Naive thymus-derived CD8-positive, alpha-beta T cell (primary cell): ENCODE data around the gene ASIC3. TPM values are rescaled to one million over a fixed set of nuclear protein-coding genes. Genes with fewer than 3 reads are reported as not detected.
"Not testable (repeated sequence)": the region's sequence is repeated elsewhere in the genome, so short reads cannot be mapped to it uniquely, and the experiment has no call there.

Experiments
- ATAC-seq, 2 donors: fragments of 150-1000 bp; cut with Tn5 transposase in 1 of 2; sonication (Bioruptor Pico), chemical (Tn5 transposase) in 1 of 2; 1 replicate in 1 of 2; 2 replicates in 1 of 2; pipeline ENCODE4 v1.10.0; 2021; ENCODE audit warnings: mild to moderate bottlenecking in 2 of 2, moderate library complexity in 2 of 2
- POLR2A ChIA-PET: fragments of 350-600 bp; sonication (Branson Sonifier 250); formaldehyde crosslinking; loops from one replicate; lab custom pipeline; 2021; ENCODE audit warnings: antibody characterized with exemption; lab: Charles Lee
- DNase-seq, 10 donors: peaks; one replicate each; pipeline versions ENCODE4 v3.0.0 to v3.0.0-alpha.2; 2020 to 2022
- H3K27ac Mint-ChIP-seq, 10 donors: one replicate each; pipeline ENCODE4 v1.8.0; 2020 to 2022; ENCODE audit warnings: mild to moderate bottlenecking in 10 of 10, mixed read lengths in 10 of 10, moderate library complexity in 4 of 10, inconsistent platforms in 1 of 10
- H3K27me3 Mint-ChIP-seq, 5 donors: one replicate each; pipeline ENCODE4 v1.8.0; 2021 to 2022; ENCODE audit warnings: mixed read lengths in 5 of 5
- H3K36me3 Mint-ChIP-seq, 3 donors: one replicate each; pipeline ENCODE4 v1.8.0; 2020 to 2022; ENCODE audit warnings: mixed read lengths in 3 of 3, mild to moderate bottlenecking in 2 of 3, inconsistent platforms in 1 of 3
- H3K4me1 Mint-ChIP-seq, 4 donors: one replicate each; pipeline ENCODE4 v1.8.0; 2021 to 2022; ENCODE audit warnings: mixed read lengths in 4 of 4
- H3K4me3 Mint-ChIP-seq, 10 donors: one replicate each; pipeline ENCODE4 v1.8.0; 2020 to 2022; ENCODE audit warnings: mild to moderate bottlenecking in 10 of 10, mixed read lengths in 10 of 10, moderate library complexity in 6 of 10, inconsistent platforms in 1 of 10
- H3K9me3 Mint-ChIP-seq, 9 donors: one replicate each; pipeline ENCODE4 v1.8.0; 2020 to 2022; ENCODE audit warnings: mixed read lengths in 9 of 9, mild to moderate bottlenecking in 3 of 9, inconsistent platforms in 1 of 9, moderate library complexity in 1 of 9
- polyA plus RNA-seq, 3 donors: library from polyadenylated mRNA; unstranded; fragments of 300-500 nt; fragmentation: Illumina TruSeq; gene quantifications; one replicate each; pipeline ENCODE4 v1.2.3, GENCODE V29; 2021
- total RNA-seq, 8 experiments: library from RNA in 2 of 8; stranded (reverse) in 2 of 8; gene quantifications; one replicate each; pipeline ENCODE4 v1.2.3 and lab custom pipeline; 2021 to 2026

The ASIC3 gene
- total and polyA plus RNA-seq, 5 experiments from 2014 or later = 13.5 TPM; not detected in 3

DNA sequence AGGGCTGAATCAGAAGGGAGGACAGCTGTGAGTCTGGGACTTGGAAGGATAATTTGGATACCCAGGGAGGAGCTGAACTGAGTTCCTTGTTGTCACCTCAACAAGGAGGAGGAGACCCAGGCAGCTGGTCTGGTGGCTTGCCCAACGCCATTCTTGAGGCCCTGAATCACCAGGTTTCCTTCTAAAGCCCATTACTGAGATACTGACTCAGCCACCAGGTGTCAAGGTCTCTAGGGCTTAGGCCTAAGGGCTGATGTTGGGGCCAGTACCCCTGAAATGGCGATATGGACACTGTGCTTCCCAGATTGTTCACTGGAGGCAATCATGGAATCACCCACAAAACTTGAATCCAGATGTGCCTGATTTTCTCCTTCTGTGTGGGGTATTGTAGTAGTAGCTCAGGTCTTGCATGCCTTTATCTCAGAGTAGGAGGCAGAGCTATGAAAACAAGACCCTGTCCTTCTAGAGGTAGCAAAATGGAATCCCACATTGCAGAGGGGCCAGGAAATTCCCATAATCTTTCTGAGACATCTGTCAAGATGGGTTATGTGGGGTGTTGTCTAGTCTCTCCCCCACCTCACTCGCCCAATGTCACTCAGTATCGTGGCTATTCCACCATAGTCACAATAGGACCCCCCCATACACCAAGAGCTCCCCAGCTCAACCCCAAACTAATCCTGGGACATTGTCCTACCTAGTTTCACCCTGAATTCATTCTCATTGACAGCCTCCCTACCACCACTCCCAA lies 22.2 kb upstream of the ASIC3 start:
- no peak for DNase-seq
- no peak for ATAC-seq
- H3K9me3 Mint-ChIP-seq = no peaks in the 10 kb centered on the region
- POLR2A ChIA-PET = interaction anchor here (0.9 to 3.5 kb wide), 2 partner anchors 8 to 12 kb away, joined by 3 to 37 read pairs; no protein-coding TSS in a partner anchor
- H3K36me3 Mint-ChIP-seq = peaks cover 0 to 2% (median under 1%) of the 10 kb centered on the region in 3 donors
- peaks cover 8 to 27% (median 23%) of the 10 kb centered on the region in 4 donors for H3K4me1 Mint-ChIP-seq
- peaks cover 0 to 4% (median 0%) of the 10 kb centered on the region in 5 donors for H3K27me3 Mint-ChIP-seq
- H3K27ac Mint-ChIP-seq = peak overlapping the region; percentile 44 to 100 (median 99)
- peak overlapping the region in 3 of 10 donors; percentile 1 to 21 (median 14) for H3K4me3 Mint-ChIP-seq

DNA sequence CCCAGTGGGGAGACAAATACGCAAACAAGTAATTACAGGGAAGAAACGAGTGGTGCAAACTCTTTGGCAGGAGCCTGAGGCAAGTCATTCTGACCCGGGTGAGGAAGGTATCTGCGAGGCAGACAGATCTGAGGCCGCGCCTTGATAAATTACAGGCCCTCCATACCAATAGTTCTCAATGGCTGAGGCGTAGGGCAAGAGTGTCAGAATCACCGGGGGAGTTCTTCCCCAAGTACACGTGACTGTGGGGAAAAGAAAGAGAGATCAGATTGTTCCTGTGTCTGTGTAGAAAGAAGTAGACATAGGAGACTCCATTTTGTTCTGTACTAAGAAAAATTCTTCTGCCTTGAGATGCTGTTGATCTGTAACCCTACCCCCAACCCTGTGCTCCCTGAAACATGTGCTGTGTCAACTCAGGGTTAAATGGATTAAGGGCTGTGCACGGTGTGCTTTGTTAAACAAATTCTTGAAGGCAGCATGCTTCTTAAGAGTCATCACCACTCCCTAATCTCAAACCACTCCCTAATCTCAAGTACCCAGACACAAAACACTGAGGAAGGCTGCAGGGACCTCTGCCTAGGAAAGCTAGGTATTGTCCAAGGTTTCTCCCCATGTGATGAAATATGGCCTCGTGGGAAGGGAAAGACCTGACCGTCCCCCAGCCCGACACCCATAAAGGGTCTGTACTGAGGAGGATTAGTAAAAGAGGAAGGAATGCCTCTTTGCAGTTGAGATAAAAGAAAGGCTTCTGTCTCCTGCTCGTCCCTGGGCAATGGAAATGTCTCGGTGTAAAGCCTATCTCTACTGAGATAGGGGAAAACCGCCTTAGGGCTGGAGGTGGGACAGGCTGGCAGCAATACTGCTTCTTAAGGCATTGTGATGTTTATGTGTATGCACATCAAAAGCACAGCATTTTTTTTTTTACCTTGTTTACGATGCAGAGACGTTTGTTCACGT lies 21.3 kb upstream of the ASIC3 start:
- H3K9me3 Mint-ChIP-seq, H3K27me3 Mint-ChIP-seq, DNase-seq, H3K36me3 Mint-ChIP-seq, ATAC-seq: not testable (repeated sequence)
- peaks cover 9 to 33% (median 27%) of the 10 kb centered on the region in 4 donors for H3K4me1 Mint-ChIP-seq
- H3K27ac Mint-ChIP-seq = peak overlapping the region; percentile 95 to 100 (median 99)
- POLR2A ChIA-PET = interaction anchor here (1.0 to 3.5 kb wide), 5 partner anchors 9 to 53 kb away, joined by 3 to 54 read pairs (median 16); no protein-coding TSS in a partner anchor
- H3K4me3 Mint-ChIP-seq = peak overlapping the region; percentile 86 to 98 (median 95)

DNA sequence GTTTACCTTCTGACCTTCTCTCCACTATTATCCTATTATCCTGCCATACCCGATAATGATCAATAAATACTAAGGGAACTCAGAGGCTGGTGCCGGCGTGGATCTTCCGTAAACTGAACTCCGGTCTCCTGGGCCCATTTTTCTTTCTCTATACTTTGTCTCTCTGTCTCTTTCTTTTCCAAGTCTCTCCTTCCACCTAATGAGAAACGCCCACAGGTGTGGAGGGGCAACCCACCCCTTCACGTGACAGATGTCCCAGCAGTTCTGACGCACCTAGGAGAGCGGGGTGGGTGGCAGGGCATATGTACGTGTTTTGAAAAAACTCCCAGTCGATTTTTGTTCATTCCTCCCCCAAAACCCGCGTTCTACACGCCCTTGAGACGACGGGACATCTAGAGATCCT lies 20.6 kb upstream of the ASIC3 start:
- Mint-ChIP-seq H3K36me3 (peaks cover 0 to 15% (median 2%) of the 10 kb centered on the region in 3 donors), H3K4me1 (peaks cover 10 to 34% (median 28%) of the 10 kb centered on the region in 4 donors), H3K27ac (peak overlapping the region; percentile 95 to 100 (median 99)), H3K4me3 (peak overlapping the region; percentile 86 to 98 (median 95))
- not testable (repeated sequence) for H3K27me3 Mint-ChIP-seq, DNase-seq, H3K9me3 Mint-ChIP-seq
- POLR2A ChIA-PET = interaction anchor here (0.6 to 3.5 kb wide), 16 partner anchors 10 to 1156 kb away, joined by 3 to 54 read pairs (median 6); partner anchors contain the start of genes CDK5, FASTK and SLC4A2
- peak in 1 of 2 donors; percentile 53 for ATAC-seq

DNA sequence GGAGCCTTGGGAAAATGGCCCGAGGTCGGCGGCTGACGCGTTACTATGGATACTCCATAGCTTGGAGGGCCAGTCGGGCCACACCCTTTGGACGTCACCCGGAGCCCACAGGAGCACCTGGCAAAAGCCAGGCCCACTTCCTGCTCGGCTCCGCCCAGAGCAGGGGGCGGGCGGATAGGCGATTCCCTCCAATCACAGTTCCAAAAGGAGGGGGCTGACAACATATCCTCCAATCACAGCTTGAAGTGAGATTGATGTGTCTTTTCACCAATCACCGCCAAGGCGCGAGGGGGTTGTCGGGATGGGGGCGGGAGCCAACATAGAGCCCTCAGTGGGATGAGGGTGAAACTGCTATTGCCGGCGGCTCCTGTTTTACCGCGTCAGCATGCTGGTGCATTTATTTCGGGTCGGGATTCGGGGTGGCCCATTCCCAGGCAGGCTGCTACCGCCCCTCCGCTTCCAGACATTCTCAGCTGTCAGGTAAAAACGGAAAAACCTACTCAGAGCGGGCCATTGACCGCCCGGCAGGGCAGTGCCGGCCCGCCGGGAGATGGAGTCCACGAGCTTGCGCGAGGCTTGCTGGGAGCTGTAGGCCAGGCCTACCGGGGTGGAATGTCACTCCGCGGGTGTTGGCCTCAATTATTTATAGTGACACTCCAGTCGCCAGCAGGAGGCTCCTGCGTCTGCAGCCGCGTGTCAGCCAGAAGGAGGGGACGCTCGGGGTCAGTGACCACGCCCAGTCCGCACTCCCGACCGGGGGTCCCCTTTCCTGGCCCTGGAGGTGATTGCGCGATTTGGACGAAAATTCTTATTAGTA lies 20.0 kb upstream of the ASIC3 start, which contains the start of gene ABCB8:
Gene ABCB8 (plus strand): TSS at position 320 of the 817 bp plus-strand sequence. CDS start 66 bp downstream, at position 386.
- peaks cover 0 to 2% (median 0%) of the 10 kb centered on the region in 5 donors for H3K27me3 Mint-ChIP-seq
- peaks cover 0 to 20% (median 2%) of the 10 kb centered on the region in 3 donors for H3K36me3 Mint-ChIP-seq
- no peaks in the 10 kb centered on the region for H3K9me3 Mint-ChIP-seq
- POLR2A ChIA-PET = interaction anchor here (0.6 to 3.5 kb wide), 18 partner anchors 10 to 1157 kb away, joined by 3 to 54 read pairs (median 6); partner anchors contain the start of genes CDK5, FASTK and SLC4A2
- peaks cover 10 to 34% (median 28%) of the 10 kb centered on the region in 4 donors for H3K4me1 Mint-ChIP-seq
- H3K27ac Mint-ChIP-seq = peak within 1 kb of the TSS; percentile 95 to 100 (median 99)
- ATAC-seq (peak; percentile 86 to 96), DNase-seq (peak; percentile 86 to 100 (median 99))
- H3K4me3 Mint-ChIP-seq = peak within 1 kb of the TSS; percentile 86 to 98 (median 95)

DNA sequence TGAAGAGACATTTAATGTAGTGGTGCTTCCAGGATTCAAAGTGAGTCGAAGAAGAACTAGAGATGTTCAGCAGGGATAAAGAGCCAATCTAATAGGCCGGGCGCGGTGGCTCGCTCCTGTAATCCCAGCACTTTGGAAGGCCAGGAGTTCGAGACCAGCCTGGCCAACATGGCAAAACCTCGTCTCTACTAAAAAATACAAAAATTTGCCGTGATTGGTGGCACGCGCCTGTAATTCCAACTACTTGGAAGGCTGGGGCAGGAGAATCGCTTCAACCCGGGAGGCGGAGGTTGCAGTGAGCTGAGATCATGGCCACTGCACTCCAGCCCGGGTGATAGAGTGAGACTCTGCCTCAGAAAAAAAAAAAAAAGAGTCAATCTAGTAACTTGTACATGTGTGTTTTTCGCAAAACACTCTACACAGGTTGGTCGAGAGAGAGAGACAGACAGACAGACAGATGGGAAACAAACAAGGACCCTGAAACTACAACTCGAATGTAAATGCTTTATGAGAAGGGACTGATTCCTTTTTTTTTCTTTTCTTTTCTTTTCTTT lies 19.3 kb upstream of the ASIC3 start:
- ATAC-seq (no peak), DNase-seq (no peak)
- peak overlapping the region; percentile 95 to 100 (median 99) for H3K27ac Mint-ChIP-seq
- peaks cover 0 to 20% (median 2%) of the 10 kb centered on the region in 3 donors for H3K36me3 Mint-ChIP-seq
- POLR2A ChIA-PET = interaction anchor here (0.7 to 3.5 kb wide), 14 partner anchors 11 to 55 kb away, joined by 3 to 54 read pairs (median 8); partner anchors contain the start of genes CDK5, FASTK and SLC4A2
- H3K27me3 Mint-ChIP-seq = peaks cover 0 to 2% (median 0%) of the 10 kb centered on the region in 5 donors
- no peaks in the 10 kb centered on the region for H3K9me3 Mint-ChIP-seq
- peak overlapping the region; percentile 86 to 98 (median 95) for H3K4me3 Mint-ChIP-seq
- H3K4me1 Mint-ChIP-seq = peaks cover 10 to 34% (median 28%) of the 10 kb centered on the region in 4 donors

DNA sequence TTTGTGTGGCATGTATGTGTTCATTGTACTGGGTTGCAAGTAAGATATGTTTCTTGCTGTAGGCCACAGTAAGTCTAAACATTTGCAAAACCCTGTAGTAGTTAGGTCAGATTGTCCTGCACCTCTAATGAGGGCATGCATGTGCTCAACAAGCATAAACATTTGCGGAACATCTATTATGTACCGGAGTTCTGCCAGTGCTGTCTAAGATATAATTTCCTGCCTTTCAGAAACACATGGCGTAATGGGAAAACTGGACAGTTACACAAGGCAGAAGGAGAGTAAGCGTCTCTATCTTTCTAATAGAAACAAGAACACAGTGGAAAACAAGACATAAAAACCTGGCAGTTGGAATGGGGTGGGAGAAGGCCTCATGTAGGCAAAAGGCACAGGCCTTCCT lies 17.3 kb upstream of the ASIC3 start:
- peaks cover 0 to 25% (median 2%) of the 10 kb centered on the region in 3 donors for H3K36me3 Mint-ChIP-seq
- peak overlapping the region in 1 of 10 donors; percentile 56 for H3K4me3 Mint-ChIP-seq
- POLR2A ChIA-PET = no interaction called here
- no peaks in the 10 kb centered on the region for H3K27me3 Mint-ChIP-seq
- no peak for DNase-seq
- peaks cover 10 to 34% (median 28%) of the 10 kb centered on the region in 4 donors for H3K4me1 Mint-ChIP-seq
- no peak for ATAC-seq
- no peaks in the 10 kb centered on the region for H3K9me3 Mint-ChIP-seq
- H3K27ac Mint-ChIP-seq = peak overlapping the region in 1 of 10 donors; percentile 23

DNA sequence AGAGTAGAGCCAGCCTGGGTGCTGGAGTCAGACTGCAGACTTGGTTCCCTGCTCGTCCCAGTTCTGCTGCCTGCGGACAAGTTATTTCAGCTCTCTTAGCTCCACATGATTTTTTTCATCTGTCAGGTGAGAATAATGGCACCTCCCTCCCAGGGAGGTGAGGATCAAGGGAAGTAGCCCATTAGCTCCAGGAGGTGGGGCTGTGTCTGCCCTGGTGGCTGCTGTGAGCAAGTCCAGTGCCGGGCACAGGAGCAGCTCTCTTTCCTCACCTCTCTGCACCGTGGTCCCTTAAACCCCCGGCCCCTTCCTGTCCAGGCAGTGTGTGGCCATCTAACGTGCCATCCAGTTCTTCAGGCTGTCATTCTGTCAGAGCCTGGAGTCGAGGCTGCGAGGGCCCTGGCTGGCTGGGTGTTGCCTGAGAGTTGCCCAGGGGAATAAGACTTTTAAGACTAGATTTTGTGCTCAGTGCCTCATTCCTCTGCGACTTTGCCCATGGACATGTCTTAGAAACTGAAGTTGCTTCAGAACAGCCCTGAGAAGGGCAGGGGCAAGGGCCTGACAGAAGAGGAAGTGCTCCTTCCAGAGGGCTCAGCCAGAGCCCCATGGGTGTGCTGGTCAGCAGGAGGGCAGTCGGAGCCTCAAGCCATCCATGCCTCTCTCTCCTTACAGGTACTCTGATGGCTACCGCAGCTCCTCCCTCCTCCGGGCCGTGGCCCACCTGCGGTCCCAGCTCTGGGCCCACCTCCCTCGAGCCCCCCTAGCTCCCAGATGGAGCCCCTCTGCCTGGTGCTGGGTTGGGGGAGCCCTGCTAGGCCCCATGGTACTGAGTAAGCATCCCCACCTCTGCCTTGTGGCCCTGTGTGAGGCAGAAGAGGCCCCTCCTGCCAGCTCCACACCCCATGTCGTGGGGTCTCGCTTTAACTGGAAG lies 15.1 kb upstream of the ASIC3 start:
- H3K9me3 Mint-ChIP-seq = no peaks in the 10 kb centered on the region
- ATAC-seq (no peak), DNase-seq (no peak)
- no peaks in the 10 kb centered on the region for H3K27me3 Mint-ChIP-seq
- peaks cover 0 to 38% (median 7%) of the 10 kb centered on the region in 3 donors for H3K36me3 Mint-ChIP-seq
- POLR2A ChIA-PET = no interaction called here
- H3K4me3 Mint-ChIP-seq = no peak overlapping the region
- peaks cover 5 to 24% (median 19%) of the 10 kb centered on the region in 4 donors for H3K4me1 Mint-ChIP-seq
- H3K27ac Mint-ChIP-seq = peak overlapping the region in 1 of 10 donors; percentile 47

DNA sequence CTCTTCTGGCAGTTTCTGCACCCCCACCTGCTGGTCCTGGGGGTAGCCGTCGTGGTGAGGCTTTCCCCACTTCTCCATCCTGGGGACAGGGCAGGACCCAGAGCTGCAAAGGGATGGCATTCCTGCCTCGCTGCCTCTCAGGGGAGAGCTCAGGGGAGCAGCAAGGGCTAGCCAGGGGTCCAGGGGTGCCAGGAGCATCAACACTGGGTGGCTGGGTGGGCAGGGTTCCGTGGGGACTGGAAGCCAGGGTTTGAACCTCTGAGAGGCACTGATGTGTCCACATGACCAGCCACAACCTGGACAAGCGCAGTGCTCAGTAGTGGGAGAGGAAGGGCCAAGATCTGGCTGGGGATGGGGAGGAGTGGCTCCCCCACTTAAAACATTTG lies 14.5 kb upstream of the ASIC3 start:
- ATAC-seq = no peak
- H3K27ac Mint-ChIP-seq = no peak overlapping the region

DNA sequence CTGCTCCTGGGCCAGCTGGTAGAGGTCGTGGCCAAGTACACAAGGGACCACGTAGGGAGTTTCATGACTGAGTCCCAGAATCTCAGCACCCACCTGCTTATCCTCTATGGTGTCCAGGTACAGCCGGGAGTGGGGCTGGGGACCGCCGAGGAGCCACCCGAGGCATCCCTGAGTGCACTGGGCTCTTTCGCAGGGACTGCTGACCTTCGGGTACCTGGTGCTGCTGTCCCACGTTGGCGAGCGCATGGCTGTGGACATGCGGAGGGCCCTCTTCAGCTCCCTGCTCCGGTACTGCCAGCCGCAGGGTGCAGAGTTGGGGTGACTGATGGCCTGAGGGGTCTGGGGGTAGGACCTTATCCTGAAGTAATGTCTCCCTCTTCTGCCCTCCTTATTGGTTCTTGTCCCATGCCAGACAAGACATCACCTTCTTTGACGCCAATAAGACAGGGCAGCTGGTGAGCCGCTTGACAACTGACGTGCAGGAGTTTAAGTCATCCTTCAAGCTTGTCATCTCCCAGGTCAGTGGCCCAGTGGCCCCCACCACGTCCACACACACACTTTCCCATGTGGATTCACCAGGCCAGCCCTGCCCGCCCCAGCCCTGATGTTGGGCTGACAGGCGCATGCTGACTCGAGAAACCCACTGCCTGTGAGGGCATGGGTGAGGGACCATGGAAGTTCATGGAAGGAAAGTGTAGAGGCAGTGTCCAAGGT lies 13.9 kb upstream of the ASIC3 start:
- ATAC-seq = no peak
- H3K4me1 Mint-ChIP-seq = peaks cover 2 to 20% (median 13%) of the 10 kb centered on the region in 4 donors
- H3K27me3 Mint-ChIP-seq = no peaks in the 10 kb centered on the region
- no peak for DNase-seq
- no peak overlapping the region for H3K4me3 Mint-ChIP-seq
- peak overlapping the region in 1 of 10 donors; percentile 5 for H3K27ac Mint-ChIP-seq
- POLR2A ChIA-PET = no interaction called here
- no peaks in the 10 kb centered on the region for H3K9me3 Mint-ChIP-seq
- H3K36me3 Mint-ChIP-seq = peaks cover 0 to 38% (median 7%) of the 10 kb centered on the region in 3 donors

More for the DNA sequence above, 14.5 kb upstream of the ASIC3 start:
- no peak for DNase-seq
- Mint-ChIP-seq H3K4me1 (peaks cover 2 to 21% (median 13%) of the 10 kb centered on the region in 4 donors), H3K36me3 (peaks cover 0 to 38% (median 7%) of the 10 kb centered on the region in 3 donors), H3K27me3 (no peaks in the 10 kb centered on the region), H3K4me3 (no peak overlapping the region), H3K9me3 (no peaks in the 10 kb centered on the region)
- POLR2A ChIA-PET = no interaction called here
